GM12875 (cell line): ENCODE results near the gene DISC1.

Experiments
- H3K4me3 ChIP-seq: one replicate; pipeline ENCODE4 v1.5.1; 2011; ENCODE audit warnings: low read depth, low read length, control low read depth
- TF ChIP-seq, protein P1 (sequence below): IDR thresholded peaks from 2 replicates; pipeline ENCODE4 v1.5.1; 2011; ENCODE audit warnings: low read depth, mild to moderate bottlenecking, control low read depth, inconsistent platforms, low read length, moderate library complexity, borderline replicate concordance; ENCODE audit not compliant: insufficient read depth

DISC1 gene

DNA sequence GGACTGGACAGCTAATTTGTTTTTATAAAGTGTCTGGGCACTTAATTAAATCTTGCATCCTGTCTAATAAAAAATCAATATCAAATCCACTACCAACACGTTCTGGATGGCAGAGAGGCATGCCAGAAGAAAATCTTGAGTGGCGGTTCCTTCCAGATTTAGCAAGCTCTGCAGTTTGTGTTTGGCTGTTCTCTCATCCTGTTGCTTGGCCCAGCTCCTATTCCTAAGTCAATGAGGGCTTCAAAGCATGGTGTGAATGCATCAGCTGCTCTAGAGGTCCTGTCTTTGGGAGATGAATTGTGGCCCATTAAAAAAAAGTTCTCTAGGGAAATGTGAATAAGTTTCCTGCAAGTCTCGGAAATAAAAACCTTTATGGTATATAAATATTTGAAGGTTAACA is 90.3 kb downstream of the DISC1 start:
- H3K4me3 ChIP-seq = no peak overlapping the region
- TF ChIP-seq, protein P1, sequence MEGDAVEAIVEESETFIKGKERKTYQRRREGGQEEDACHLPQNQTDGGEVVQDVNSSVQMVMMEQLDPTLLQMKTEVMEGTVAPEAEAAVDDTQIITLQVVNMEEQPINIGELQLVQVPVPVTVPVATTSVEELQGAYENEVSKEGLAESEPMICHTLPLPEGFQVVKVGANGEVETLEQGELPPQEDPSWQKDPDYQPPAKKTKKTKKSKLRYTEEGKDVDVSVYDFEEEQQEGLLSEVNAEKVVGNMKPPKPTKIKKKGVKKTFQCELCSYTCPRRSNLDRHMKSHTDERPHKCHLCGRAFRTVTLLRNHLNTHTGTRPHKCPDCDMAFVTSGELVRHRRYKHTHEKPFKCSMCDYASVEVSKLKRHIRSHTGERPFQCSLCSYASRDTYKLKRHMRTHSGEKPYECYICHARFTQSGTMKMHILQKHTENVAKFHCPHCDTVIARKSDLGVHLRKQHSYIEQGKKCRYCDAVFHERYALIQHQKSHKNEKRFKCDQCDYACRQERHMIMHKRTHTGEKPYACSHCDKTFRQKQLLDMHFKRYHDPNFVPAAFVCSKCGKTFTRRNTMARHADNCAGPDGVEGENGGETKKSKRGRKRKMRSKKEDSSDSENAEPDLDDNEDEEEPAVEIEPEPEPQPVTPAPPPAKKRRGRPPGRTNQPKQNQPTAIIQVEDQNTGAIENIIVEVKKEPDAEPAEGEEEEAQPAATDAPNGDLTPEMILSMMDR = no peak

DNA sequence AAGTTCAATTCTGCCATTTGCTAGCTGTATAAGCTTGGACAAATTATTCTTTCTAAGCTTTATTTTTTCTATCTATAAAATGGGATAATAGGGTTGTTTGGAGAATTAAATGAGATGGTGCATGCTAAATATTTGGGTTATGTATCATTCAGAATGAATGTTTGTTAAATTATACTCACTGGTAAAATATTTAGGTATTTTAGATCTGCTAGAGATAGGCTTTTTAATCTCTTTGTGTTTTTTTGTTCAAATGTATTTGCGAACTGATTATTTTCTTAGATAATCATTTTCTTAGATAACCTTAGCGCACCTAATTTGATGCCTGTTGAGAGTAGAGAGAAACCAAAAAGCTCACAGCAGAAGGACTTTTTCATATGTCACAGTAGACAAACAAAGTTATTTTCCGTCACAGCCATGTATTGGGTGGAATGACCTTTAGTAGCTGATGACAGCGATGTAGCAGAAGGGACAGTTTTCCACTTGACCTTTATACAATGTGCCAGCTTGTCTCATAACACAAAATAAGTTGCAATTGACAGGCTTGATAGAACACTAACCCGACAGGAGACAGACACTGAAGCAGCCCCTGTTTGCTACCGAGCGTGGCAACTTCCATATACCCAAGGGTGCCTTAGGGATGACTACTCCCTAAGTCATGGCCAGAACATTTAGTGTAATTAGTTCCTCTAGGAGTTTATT is 93.0 kb downstream of the DISC1 start:
- H3K4me3 ChIP-seq = no peak overlapping the region
- TF ChIP-seq, protein P1 = no peak

DNA sequence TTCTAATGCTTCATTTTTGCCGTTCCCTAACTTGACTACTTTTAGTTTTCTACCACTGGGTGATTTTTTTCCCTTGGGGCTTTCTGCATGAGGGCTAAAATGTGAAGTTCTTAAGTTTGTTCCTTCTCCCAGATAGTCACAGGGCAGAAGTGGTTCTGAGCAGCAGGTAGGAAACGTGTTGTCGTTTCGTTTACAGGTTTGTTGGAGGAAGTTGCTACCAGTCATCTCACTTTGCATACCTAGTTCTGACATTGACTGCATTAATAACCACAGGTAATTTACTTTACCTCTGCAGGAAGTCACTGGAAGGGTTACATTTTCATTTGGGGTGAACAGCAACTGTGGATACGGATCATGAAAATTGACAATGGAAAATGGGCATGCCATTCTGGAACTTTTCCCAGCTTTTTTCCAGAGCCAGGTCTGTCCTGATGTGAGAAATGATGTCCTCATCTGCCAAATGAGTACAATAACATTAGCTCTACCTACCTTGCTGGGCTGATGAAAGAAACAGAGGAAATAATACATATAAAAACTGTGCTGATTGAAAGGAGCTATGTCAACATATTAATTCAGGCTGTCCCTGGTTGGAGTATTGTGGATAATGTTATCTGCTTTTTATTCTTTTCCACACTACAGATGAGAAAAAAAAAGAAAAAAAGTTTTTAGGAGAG is 94.2 kb downstream of the DISC1 start:
- TF ChIP-seq, protein P1 = no peak
- H3K4me3 ChIP-seq = no peak overlapping the region

DNA sequence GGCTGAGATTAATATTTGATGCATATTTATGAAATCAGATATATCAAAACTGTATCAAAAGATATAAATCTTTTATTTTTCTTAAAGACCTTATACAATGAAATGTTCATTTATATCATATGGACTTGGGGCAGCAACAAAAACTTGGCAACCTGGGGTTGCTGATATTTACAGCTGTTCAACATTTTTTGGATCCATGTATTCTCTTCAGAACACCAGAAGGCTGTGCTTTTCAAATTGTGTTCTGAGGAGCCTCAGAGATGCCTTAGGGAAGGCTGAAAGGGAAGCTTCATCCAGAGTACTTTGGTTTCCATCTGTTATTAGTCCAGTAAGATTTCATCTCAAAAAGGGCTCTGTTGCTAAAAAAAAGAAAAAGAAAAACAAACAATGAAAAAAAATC is 94.8 kb downstream of the DISC1 start:
- no peak overlapping the region for H3K4me3 ChIP-seq
- TF ChIP-seq, protein P1 = no peak

DNA sequence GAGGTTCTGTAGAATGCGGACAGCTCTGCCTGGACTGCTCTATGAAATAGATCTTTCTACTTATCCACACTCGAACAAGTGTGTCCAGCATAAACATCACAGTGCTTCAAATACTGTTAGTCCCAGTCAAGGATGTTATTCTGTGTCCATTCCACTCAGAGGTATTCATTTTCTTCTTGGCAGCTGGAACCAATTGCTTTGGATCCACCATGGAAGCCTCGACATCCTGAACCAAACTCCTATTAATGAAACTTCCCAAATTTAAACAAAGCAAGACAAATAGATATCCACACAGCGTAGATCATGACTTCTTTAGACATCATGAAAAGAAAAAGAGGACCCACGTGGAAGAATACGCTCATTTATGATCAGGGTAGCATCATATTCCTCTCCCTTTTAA is 95.8 kb downstream of the DISC1 start:
- TF ChIP-seq, protein P1 = no peak
- H3K4me3 ChIP-seq = no peak overlapping the region

DNA sequence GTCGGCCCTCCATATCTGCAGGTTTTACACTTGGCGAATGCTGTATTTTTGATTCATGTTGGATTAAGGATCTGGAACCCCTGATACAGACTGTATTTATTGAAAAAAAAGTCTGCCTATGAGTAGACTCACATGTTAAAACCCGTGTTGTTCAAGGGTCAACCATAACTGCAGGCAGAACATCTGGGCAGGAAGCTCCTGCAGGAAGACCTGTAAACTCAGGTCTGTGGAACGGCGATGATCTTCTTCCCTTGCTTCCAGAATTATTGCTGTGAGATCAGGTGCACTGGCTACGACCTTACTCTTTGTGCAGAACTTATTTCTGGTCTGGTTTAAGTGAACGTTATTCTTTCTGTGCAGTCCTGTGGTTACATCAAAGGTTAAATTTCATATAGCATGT is 96.6 kb downstream of the DISC1 start:
- no peak overlapping the region for H3K4me3 ChIP-seq
- TF ChIP-seq, protein P1 = no peak

DNA sequence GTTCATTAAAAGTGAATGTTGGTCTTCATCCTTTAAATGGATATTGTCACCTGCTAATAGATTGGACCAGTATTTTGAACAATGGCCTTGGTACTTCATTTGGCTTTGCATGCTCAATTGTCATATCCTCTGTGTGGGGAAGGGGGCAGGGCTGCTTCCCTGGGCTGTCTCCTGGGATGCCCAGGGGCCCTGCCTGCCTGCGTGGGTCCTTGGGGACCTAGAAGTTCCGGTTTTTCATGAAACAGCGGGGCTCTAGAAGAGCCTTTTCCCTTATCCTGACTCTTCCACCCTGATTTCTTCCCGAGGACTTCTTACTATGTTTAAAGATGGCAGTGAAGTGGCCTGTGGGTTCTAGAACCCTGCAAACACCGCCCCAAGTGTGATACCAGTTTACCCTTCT is 97.5 kb downstream of the DISC1 start:
- no peak overlapping the region for H3K4me3 ChIP-seq
- TF ChIP-seq, protein P1 = no peak
